HG03457 (cell line): ENCODE results near the gene RFX2.
"Not testable (repeated sequence)": the region's sequence is repeated elsewhere in the genome, so short reads cannot be mapped to it uniquely, and the experiment has no call there.

Experiments used
- ATAC-seq: cut with Tn5 transposase; IDR thresholded peaks from one replicate; pipeline ENCODE4 v1.9.1; 2021; ENCODE audit warnings: moderate number of reproducible peaks; ENCODE audit not compliant: unreplicated experiment

RFX2 gene

GRCh38 chr19:6110360-6110977 lies at the start of gene RFX2:
Gene RFX2, minus strand, starts transcription at chr19:6110500. Its CDS starts 63,004 bp downstream, at chr19:6047496.
- peak; percentile 78 for ATAC-seq

GRCh38 chr19:6156033-6156432 lies 45.7 kb upstream of the RFX2 start:
- no peak for ATAC-seq

- ATAC-seq = no peak
Observed at GRCh38 chr19:6150289-6150688, 40.0 kb upstream of the RFX2 start.

GRCh38 chr19:6141217-6141616 lies 30.9 kb upstream of the RFX2 start:
- ATAC-seq = no peak

- ATAC-seq = no peak
Observed at GRCh38 chr19:6138511-6138910, 28.2 kb upstream of the RFX2 start.

GRCh38 chr19:6138066-6138465 lies 27.8 kb upstream of the RFX2 start:
- no peak for ATAC-seq

GRCh38 chr19:6133231-6133630 lies 22.9 kb upstream of the RFX2 start:
- no peak for ATAC-seq

GRCh38 chr19:6132482-6132881 lies 22.2 kb upstream of the RFX2 start:
- no peak for ATAC-seq

- ATAC-seq = no peak
Observed at GRCh38 chr19:6127716-6128335, 17.5 kb upstream of the RFX2 start.

GRCh38 chr19:6126335-6126974 lies 16.2 kb upstream of the RFX2 start:
- no peak for ATAC-seq

- ATAC-seq = no peak
Observed at GRCh38 chr19:6125571-6125989, 15.3 kb upstream of the RFX2 start.

- no peak for ATAC-seq
Observed at GRCh38 chr19:6119031-6119430, 8.7 kb upstream of the RFX2 start.

GRCh38 chr19:6118043-6118442 lies 7.7 kb upstream of the RFX2 start:
- no peak for ATAC-seq

- ATAC-seq = no peak
Observed at GRCh38 chr19:6117534-6117933, 7.2 kb upstream of the RFX2 start.

- no peak for ATAC-seq
Observed at GRCh38 chr19:6116749-6117430, 6.6 kb upstream of the RFX2 start.

GRCh38 chr19:6115992-6116391 lies 5.7 kb upstream of the RFX2 start:
- ATAC-seq = no peak

- ATAC-seq = no peak
Observed at GRCh38 chr19:6113616-6114188, 3.4 kb upstream of the RFX2 start.

- no peak for ATAC-seq
Observed at GRCh38 chr19:6109947-6110346, 353 bp downstream of the RFX2 start.

- no peak for ATAC-seq
Observed at GRCh38 chr19:6108721-6109633, 1.3 kb downstream of the RFX2 start.

- not testable (repeated sequence) for ATAC-seq
Observed at GRCh38 chr19:6106643-6107294, 3.5 kb downstream of the RFX2 start.
